Activated naive CD4-positive, alpha-beta T cell treated with anti-CD3 and anti-CD28 coated beads, Interleukin-2, amount 50 U/mL, for 72 hours (primary cell): ENCODE measurements around the gene NDUFV1. TPM values are rescaled to one million over a fixed set of nuclear protein-coding genes. Genes with fewer than 3 reads are reported as not detected.
"Not testable (repeated sequence)": the region's sequence is repeated elsewhere in the genome, so short reads cannot be mapped to it uniquely, and the experiment has no call there.

Experiments
- ATAC-seq, 2 donors: fragments of 150-1000 bp; cut with Tn5 transposase; 2 replicates each; pipeline ENCODE4 v1.10.0; 2021; ENCODE audit warnings: mild to moderate bottlenecking in 2 of 2, moderate library complexity in 2 of 2
- DNase-seq, 2 donors: peaks; one replicate each; pipeline ENCODE4 v3.0.0; 2021 to 2022; ENCODE audit warnings: low spot score in 2 of 2
- H3K27ac Mint-ChIP-seq, 2 donors: one replicate each; pipeline ENCODE4 v1.8.0; 2022; ENCODE audit warnings: mild to moderate bottlenecking in 2 of 2, mixed read lengths in 2 of 2
- H3K36me3 Mint-ChIP-seq, 2 donors: one replicate each; pipeline ENCODE4 v1.8.0; 2022; ENCODE audit warnings: mixed read lengths in 2 of 2
- H3K9me3 Mint-ChIP-seq, 2 donors: one replicate each; pipeline ENCODE4 v1.8.0; 2022; ENCODE audit warnings: mixed read lengths in 2 of 2
- total RNA-seq, 2 donors: library from RNA; stranded (reverse); gene quantifications; one replicate each; pipeline ENCODE4 v1.2.3, GENCODE V29; 2022

Gene NDUFV1
- total RNA-seq, 2 donors from 2014 or later: 237 to 286 TPM

- ATAC-seq: peak; percentile 87 to 96
- Mint-ChIP-seq H3K36me3 (peaks cover 0 to 37% of the 10 kb centered on the region in 2 donors), H3K27ac (peak within 1 kb of the TSS; percentile 62 to 94), H3K9me3 (peaks cover 0 to 18% of the 10 kb centered on the region in 2 donors)
- DNase-seq: peak; percentile 80 to 85
These were observed 23.2 kb upstream of the NDUFV1 start, which contains the start of gene GSTP1 for GRCh38 chr11:67583247-67584204. Gene GSTP1 (plus strand): TSS chr11:67583812. CDS start chr11:67583844, 32 bp downstream.

GRCh38 chr11:67584205-67584880, 22.4 kb upstream of the NDUFV1 start:
- Mint-ChIP-seq H3K36me3 (peaks cover 0 to 37% of the 10 kb centered on the region in 2 donors), H3K9me3 (peaks cover 0 to 18% of the 10 kb centered on the region in 2 donors), H3K27ac (peak overlapping the region; percentile 58 to 94)
- DNase-seq: peak in 1 of 2 donors; percentile 41
- peak; percentile 4 to 35 for ATAC-seq

GRCh38 chr11:67584881-67585873, 21.6 kb upstream of the NDUFV1 start:
- Mint-ChIP-seq H3K27ac (peak overlapping the region; percentile 58 to 94), H3K36me3 (peaks cover 0 to 37% of the 10 kb centered on the region in 2 donors), H3K9me3 (peaks cover 0 to 18% of the 10 kb centered on the region in 2 donors)
- no peak for DNase-seq
- ATAC-seq: no peak

- H3K27ac Mint-ChIP-seq: peak overlapping the region in 1 of 2 donors; percentile 9
- DNase-seq (no peak), ATAC-seq (no peak)
- H3K36me3 Mint-ChIP-seq: peaks cover 0 to 37% of the 10 kb centered on the region in 2 donors
- H3K9me3 Mint-ChIP-seq: peaks cover 0 to 18% of the 10 kb centered on the region in 2 donors
These were observed 20.8 kb upstream of the NDUFV1 start for GRCh38 chr11:67585911-67586310.

GRCh38 chr11:67586568-67587250, 20.0 kb upstream of the NDUFV1 start:
- H3K9me3 Mint-ChIP-seq: peaks cover 0 to 18% of the 10 kb centered on the region in 2 donors
- H3K27ac Mint-ChIP-seq: peak overlapping the region in 1 of 2 donors; percentile 9
- DNase-seq: no peak
- no peak for ATAC-seq
- peaks cover 0 to 37% of the 10 kb centered on the region in 2 donors for H3K36me3 Mint-ChIP-seq

- DNase-seq (no peak), ATAC-seq (no peak)
- H3K9me3 Mint-ChIP-seq: peaks cover 0 to 18% of the 10 kb centered on the region in 2 donors
- H3K36me3 Mint-ChIP-seq: peaks cover 0 to 37% of the 10 kb centered on the region in 2 donors
- H3K27ac Mint-ChIP-seq: peak overlapping the region in 1 of 2 donors; percentile 9
These were observed 18.6 kb upstream of the NDUFV1 start for GRCh38 chr11:67588136-67588503.

- H3K36me3 Mint-ChIP-seq: peaks cover 0 to 37% of the 10 kb centered on the region in 2 donors
- ATAC-seq, DNase-seq: not testable (repeated sequence)
- peak overlapping the region in 1 of 2 donors; percentile 19 for H3K27ac Mint-ChIP-seq
- peaks cover 0 to 18% of the 10 kb centered on the region in 2 donors for H3K9me3 Mint-ChIP-seq
These were observed 17.8 kb upstream of the NDUFV1 start for GRCh38 chr11:67588899-67589415.

- DNase-seq: no peak
- peaks cover 0 to 3% of the 10 kb centered on the region in 2 donors for H3K9me3 Mint-ChIP-seq
- ATAC-seq: no peak
- peaks cover 0 to 2% of the 10 kb centered on the region in 2 donors for H3K36me3 Mint-ChIP-seq
- no peak overlapping the region for H3K27ac Mint-ChIP-seq
These were observed 13.7 kb upstream of the NDUFV1 start for GRCh38 chr11:67592880-67593564.

GRCh38 chr11:67593565-67593905, 13.2 kb upstream of the NDUFV1 start:
- Mint-ChIP-seq H3K27ac (no peak overlapping the region), H3K9me3 (peaks cover 0 to 3% of the 10 kb centered on the region in 2 donors), H3K36me3 (no peaks in the 10 kb centered on the region)
- ATAC-seq: no peak
- DNase-seq: no peak

GRCh38 chr11:67594480-67594879, 12.3 kb upstream of the NDUFV1 start:
- ATAC-seq: no peak
- DNase-seq: no peak
- no peaks in the 10 kb centered on the region for H3K36me3 Mint-ChIP-seq
- peaks cover 0 to 3% of the 10 kb centered on the region in 2 donors for H3K9me3 Mint-ChIP-seq
- H3K27ac Mint-ChIP-seq: no peak overlapping the region

GRCh38 chr11:67596753-67597300, 9.9 kb upstream of the NDUFV1 start:
- no peaks in the 10 kb centered on the region for H3K36me3 Mint-ChIP-seq
- H3K27ac Mint-ChIP-seq: no peak overlapping the region
- peaks cover 0 to 3% of the 10 kb centered on the region in 2 donors for H3K9me3 Mint-ChIP-seq
- DNase-seq (no peak), ATAC-seq (no peak)

GRCh38 chr11:67597458-67597857, 9.3 kb upstream of the NDUFV1 start:
- not testable (repeated sequence) for H3K36me3 Mint-ChIP-seq, H3K9me3 Mint-ChIP-seq, ATAC-seq, DNase-seq, H3K27ac Mint-ChIP-seq

- not testable (repeated sequence) for H3K9me3 Mint-ChIP-seq, ATAC-seq, H3K36me3 Mint-ChIP-seq, H3K27ac Mint-ChIP-seq, DNase-seq
These were observed 8.8 kb upstream of the NDUFV1 start for GRCh38 chr11:67597963-67598362.

- DNase-seq: no peak
- H3K27ac Mint-ChIP-seq: no peak overlapping the region
These were observed 7.6 kb upstream of the NDUFV1 start for GRCh38 chr11:67599149-67599548.

More at GRCh38 chr11:67599149-67599548, 7.6 kb upstream of the NDUFV1 start:
- H3K36me3 Mint-ChIP-seq: no peaks in the 10 kb centered on the region
- H3K9me3 Mint-ChIP-seq: peaks cover 0 to 3% of the 10 kb centered on the region in 2 donors
- ATAC-seq: no peak
